MCF 10A (cell line): ENCODE measurements around the gene KIAA1549. TPM values are rescaled to one million over a fixed set of nuclear protein-coding genes. Genes with fewer than 3 reads are reported as not detected.

ENCODE experiments used
- BruUV-seq: library from RNA; stranded (reverse); fragments of 400-500 nt; replicated peaks from 2 replicates; lab custom pipeline; 2021; lab: Mats Ljungman, UMichigan
- CTCF ChIA-PET: fragments of 300-600 bp; sonication (Branson Sonifier 250); formaldehyde crosslinking; extraction: SDS; loops from one replicate; lab custom pipeline; 2021; ENCODE audit warnings: antibody characterized with exemption, inconsistent platforms; lab: Yijun Ruan, JAX
- POLR2A ChIA-PET: fragments of 300-600, 350-650 bp; sonication (Branson Sonifier 250); formaldehyde crosslinking; extraction: SDS; loops from one replicate; lab custom pipeline; 2020; ENCODE audit warnings: antibody characterized with exemption, inconsistent platforms; lab: Yijun Ruan, JAX
- DNase-seq: peaks from one replicate; pipeline ENCODE4 v3.0.0-alpha.2; 2018; ENCODE audit not compliant: unreplicated experiment
- H3K27ac Mint-ChIP-seq: one replicate; pipeline ENCODE4 v1.8.0; 2022; ENCODE audit warnings: mild to moderate bottlenecking, low read depth, mixed read lengths; ENCODE audit not compliant: unreplicated experiment
- H3K27me3 Mint-ChIP-seq: one replicate; pipeline ENCODE4 v1.8.0; 2022; ENCODE audit warnings: mixed read lengths; ENCODE audit not compliant: insufficient read depth, unreplicated experiment
- H3K36me3 Mint-ChIP-seq: one replicate; pipeline ENCODE4 v1.8.0; 2022; ENCODE audit warnings: mild to moderate bottlenecking, moderate library complexity, mixed read lengths; ENCODE audit not compliant: insufficient read depth, unreplicated experiment
- H3K4me1 Mint-ChIP-seq: one replicate; pipeline ENCODE4 v1.8.0; 2022; ENCODE audit warnings: mixed read lengths; ENCODE audit not compliant: insufficient read depth, unreplicated experiment
- H3K4me3 Mint-ChIP-seq: one replicate; pipeline ENCODE4 v1.8.0; 2022; ENCODE audit warnings: mild to moderate bottlenecking, moderate library complexity, mixed read lengths; ENCODE audit not compliant: unreplicated experiment
- H3K9me3 Mint-ChIP-seq: one replicate; pipeline ENCODE4 v1.8.0; 2022; ENCODE audit warnings: mixed read lengths; ENCODE audit not compliant: unreplicated experiment
- CTCF ChIP-seq: fragments of 200-600 bp; IDR thresholded peaks from one replicate; pipeline ENCODE4 v1.8.0; 2022; ENCODE audit warnings: antibody characterized with exemption, mild to moderate bottlenecking; ENCODE audit not compliant: unreplicated experiment
- intact Hi-C: fragments of 100-400 bp; cut with micrococcal nuclease; formaldehyde crosslinking; loops from 2 replicates; pipeline ENCODE4 v1.14.1; 2022
- total RNA-seq: library from RNA; stranded (reverse); gene quantifications from 2 replicates; pipeline ENCODE4 v1.2.3, GENCODE V29; 2022

Gene KIAA1549
- total RNA-seq, 1 experiment from 2014 or later: 7.1 TPM

DNA sequence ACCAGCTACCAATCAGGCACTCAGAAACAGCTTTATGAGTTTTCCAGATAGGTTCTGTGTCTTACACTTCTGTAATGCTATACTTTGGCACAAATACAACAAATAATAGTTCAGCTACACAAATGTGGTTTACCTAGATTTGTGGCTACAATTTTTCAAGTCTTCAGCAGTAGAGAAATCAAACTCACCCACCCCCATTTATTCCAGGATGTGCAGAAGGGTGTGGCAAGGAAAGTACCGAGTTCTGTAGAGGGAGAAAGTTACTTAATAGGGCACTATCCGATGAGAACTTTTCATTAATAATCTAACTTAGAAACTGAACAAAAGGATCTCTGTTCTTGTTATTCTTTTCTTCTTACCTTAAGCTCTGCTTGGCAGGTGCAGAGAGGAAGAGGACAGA lies 152.9 kb downstream of the KIAA1549 start:
- no peak for DNase-seq
- BruUV-seq: no TSS peak

GRCh38 chr7:138825049-138825721 lies 156.0 kb downstream of the KIAA1549 start:
- Mint-ChIP-seq H3K36me3 (no peaks in the 10 kb centered on the region), H3K4me1 (no peaks in the 10 kb centered on the region), H3K9me3 (no peaks in the 10 kb centered on the region), H3K4me3 (no peak overlapping the region), H3K27ac (no peak overlapping the region), H3K27me3 (no peaks in the 10 kb centered on the region)
- intact Hi-C loops: no loop called here
- no TSS peak for BruUV-seq
- POLR2A ChIA-PET: no interaction called here
- no peak for DNase-seq
- TF ChIP-seq CTCF: no peak
- CTCF ChIA-PET: no interaction called here

More for the DNA sequence above, 152.9 kb downstream of the KIAA1549 start:
- intact Hi-C loops: no loop called here
- Mint-ChIP-seq H3K27me3 (no peaks in the 10 kb centered on the region), H3K4me3 (no peak overlapping the region), H3K27ac (no peak overlapping the region), H3K36me3 (no peaks in the 10 kb centered on the region), H3K4me1 (no peaks in the 10 kb centered on the region), H3K9me3 (no peaks in the 10 kb centered on the region)
- ChIA-PET POLR2A (interaction anchor here (0.5 to 1.5 kb wide), 3 partner anchors 12 to 476 kb away, joined by 4 to 5 read pairs (median 5); no protein-coding TSS in a partner anchor), CTCF (interaction anchor here (0.7 kb wide), 1 partner anchor 682 kb away, joined by 3 read pairs; no protein-coding TSS in a partner anchor)
- no peak for TF ChIP-seq CTCF

DNA sequence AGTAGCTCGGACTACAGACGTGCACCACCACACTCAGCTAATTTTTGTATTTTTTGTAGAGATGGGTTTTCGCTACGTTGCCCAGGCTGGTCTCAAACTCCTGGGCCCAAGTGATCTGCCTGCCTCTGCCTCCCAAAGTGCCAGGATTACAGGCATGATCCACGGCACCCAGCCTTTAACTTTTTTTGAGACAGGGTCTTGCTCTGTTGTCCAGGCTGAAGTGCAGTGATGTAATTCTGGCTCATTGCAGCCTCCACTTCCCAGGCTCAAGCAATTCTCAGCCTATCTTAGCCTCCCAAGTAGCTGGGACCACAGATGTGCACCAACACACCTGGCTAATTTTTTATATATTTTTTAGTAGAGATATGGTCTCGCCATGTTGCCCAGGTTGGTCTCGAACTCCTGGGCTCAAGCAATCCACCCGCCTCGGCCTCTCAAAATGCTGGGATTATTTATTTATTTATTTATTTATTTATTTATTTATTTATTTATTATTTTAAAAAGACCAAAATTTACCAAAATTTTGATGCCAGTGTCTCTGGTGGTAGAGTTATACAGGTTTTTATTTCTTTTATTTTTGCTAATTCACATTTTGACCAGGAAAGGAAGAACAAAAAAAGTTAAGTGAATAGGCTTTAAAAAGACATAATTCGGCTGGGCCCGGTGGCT lies 158.2 kb downstream of the KIAA1549 start:
- no peak overlapping the region for H3K4me3 Mint-ChIP-seq
- no peak for DNase-seq
- no peaks in the 10 kb centered on the region for H3K36me3 Mint-ChIP-seq
- BruUV-seq: no TSS peak
- no peak overlapping the region for H3K27ac Mint-ChIP-seq
- intact Hi-C loops: no loop called here
- ChIA-PET POLR2A (no interaction called here), CTCF (interaction anchor here (0.7 kb wide), 1 partner anchor 11 kb away, joined by 3 read pairs; no protein-coding TSS in a partner anchor)
- no peaks in the 10 kb centered on the region for H3K9me3 Mint-ChIP-seq
- no peak for TF ChIP-seq CTCF
- H3K4me1 Mint-ChIP-seq: no peaks in the 10 kb centered on the region
- H3K27me3 Mint-ChIP-seq: no peaks in the 10 kb centered on the region

- H3K9me3 Mint-ChIP-seq: no peaks in the 10 kb centered on the region
- no peak overlapping the region for H3K4me3 Mint-ChIP-seq
- ChIA-PET CTCF (no interaction called here), POLR2A (no interaction called here)
- H3K4me1 Mint-ChIP-seq: no peaks in the 10 kb centered on the region
- H3K27me3 Mint-ChIP-seq: no peaks in the 10 kb centered on the region
- H3K36me3 Mint-ChIP-seq: no peaks in the 10 kb centered on the region
- BruUV-seq: no TSS peak
- intact Hi-C loops: no loop called here
- H3K27ac Mint-ChIP-seq: no peak overlapping the region
- no peak for TF ChIP-seq CTCF
- no peak for DNase-seq
These were observed 159.3 kb downstream of the KIAA1549 start for GRCh38 chr7:138821912-138822311.
